H1 (cell line): ENCODE measurements around the gene ZNF608. TPM values are rescaled to one million over a fixed set of nuclear protein-coding genes. Genes with fewer than 3 reads are reported as not detected.

Experiments used
- CTCF ChIA-PET: fragments of 300-600 bp; sonication (Branson Sonifier 250); formaldehyde crosslinking; loops from one replicate; lab custom pipeline; 2021; ENCODE audit not compliant: partially characterized antibody; lab: Charles Lee
- POLR2A ChIA-PET: fragments of 300-600 bp; sonication (Branson Sonifier 250); formaldehyde crosslinking; loops from one replicate; lab custom pipeline; 2021; ENCODE audit warnings: inconsistent platforms; ENCODE audit not compliant: partially characterized antibody; lab: Charles Lee
- DNase-seq, 2 experiments: peaks; one replicate each; pipeline versions ENCODE4 v3.0.0 to v3.0.0-alpha.2; 2010 to 2022; ENCODE audit warnings: low spot score in 2 of 2, low read depth in 1 of 2, mixed read lengths in 1 of 2
- FAIRE-seq: peaks from 2 replicates; lab custom pipeline; 2011; peaks lifted over from hg19 to GRCh38; lab: Jason Lieb, UNC
- H2AFZ ChIP-seq: 2 replicates; pipeline ENCODE4 v1.8.1; 2012; ENCODE audit warnings: low read length, inconsistent platforms
- H2AK5ac ChIP-seq: 2 replicates; pipeline ENCODE4 v1.6.1; 2013; ENCODE audit warnings: low read depth, low read length
- H2BK120ac ChIP-seq: replicated peaks from 2 replicates; pipeline ENCODE3; 2013; ENCODE audit warnings: low read depth, low read length, inconsistent platforms
- H2BK12ac ChIP-seq: 2 replicates; pipeline ENCODE4 v1.6.1; 2013; ENCODE audit warnings: low read depth, low read length
- H2BK15ac ChIP-seq: 2 replicates; pipeline ENCODE4 v1.6.1; 2013; ENCODE audit warnings: low read length
- H2BK20ac ChIP-seq: 2 replicates; pipeline ENCODE4 v1.6.1; 2013; ENCODE audit warnings: low read length
- H2BK5ac ChIP-seq: 2 replicates; pipeline ENCODE4 v1.6.1; 2013; ENCODE audit warnings: low read depth, low read length
- H3K14ac ChIP-seq: 2 replicates; pipeline ENCODE4 v1.6.1; 2013; ENCODE audit warnings: inconsistent platforms; ENCODE audit not compliant: insufficient read length
- H3K18ac ChIP-seq: 2 replicates; pipeline ENCODE4 v1.6.1; 2013; ENCODE audit warnings: low read length; ENCODE audit errors: extremely low read depth
- H3K23ac ChIP-seq: 2 replicates; pipeline ENCODE4 v1.6.1; 2013; ENCODE audit warnings: inconsistent platforms; ENCODE audit not compliant: insufficient read length
- H3K23me2 ChIP-seq: 2 replicates; pipeline ENCODE4 v1.6.1; 2013; ENCODE audit warnings: low read depth, low read length
- H3K27ac ChIP-seq: 2 replicates; pipeline ENCODE4 v1.6.1; 2011; ENCODE audit warnings: low read depth, low read length, inconsistent platforms
- H3K27me3 ChIP-seq, 4 experiments: replicated peaks in 1 of 4; 1 replicate in 1 of 4; 2 replicates in 3 of 4; pipeline versions ENCODE4 v1.6.1 to v1.8.1; 2011 to 2013; ENCODE audit warnings: low read length in 3 of 4, mild to moderate bottlenecking in 3 of 4, inconsistent platforms in 2 of 4, mixed read lengths in 2 of 4, moderate library complexity in 1 of 4; ENCODE audit not compliant: control insufficient read depth in 3 of 4, insufficient read depth in 3 of 4; ENCODE audit errors: extremely low read depth in 1 of 4
- H3K36me3 ChIP-seq, 4 experiments: 2 replicates each; pipeline versions ENCODE4 v1.6.1 to v1.8.1; 2011 to 2013; ENCODE audit warnings: mild to moderate bottlenecking in 4 of 4, low read length in 3 of 4, moderate library complexity in 2 of 4, control low read depth in 1 of 4, inconsistent platforms in 1 of 4; ENCODE audit not compliant: insufficient read depth in 4 of 4, control insufficient read depth in 2 of 4
- H3K4ac ChIP-seq: replicated peaks from 2 replicates; pipeline ENCODE3; 2013; ENCODE audit warnings: low read length, low read depth, mixed read lengths, inconsistent platforms; ENCODE audit not compliant: insufficient read length
- H3K4me1 ChIP-seq, 4 experiments: replicated peaks in 1 of 4; 1 replicate in 1 of 4; 2 replicates in 3 of 4; pipeline versions ENCODE4 v1.6.1 to v1.8.1; 2011 to 2013; ENCODE audit warnings: low read length in 3 of 4, inconsistent platforms in 2 of 4, mixed read lengths in 1 of 4; ENCODE audit not compliant: insufficient read depth in 4 of 4, control insufficient read depth in 3 of 4
- H3K4me2 ChIP-seq, 2 experiments: 2 replicates each; pipeline versions ENCODE4 v1.6.1 to v1.8.1; 2011 to 2013; ENCODE audit warnings: low read depth in 2 of 2, low read length in 2 of 2, control low read depth in 1 of 2, inconsistent platforms in 1 of 2, mild to moderate bottlenecking in 1 of 2; ENCODE audit not compliant: insufficient read depth in 1 of 2
- H3K4me3 ChIP-seq, 4 experiments: fragments of 200-600, 300-600 bp in 1 of 4; sonication (generic), shearing (Covaris generic), sonication (Bioruptor Twin) in 1 of 4; 2 replicates each; pipeline versions ENCODE4 v1.5.1 to v1.8.1; 2011 to 2016; ENCODE audit warnings: low read length in 4 of 4, low read depth in 3 of 4, control low read depth in 2 of 4, inconsistent platforms in 2 of 4, mild to moderate bottlenecking in 2 of 4, mixed read lengths in 1 of 4, moderate library complexity in 1 of 4; ENCODE audit not compliant: insufficient read depth in 2 of 4; ENCODE audit errors: extremely low read depth in 1 of 4
- H3K56ac ChIP-seq: replicated peaks from 2 replicates; pipeline ENCODE3; 2013; ENCODE audit warnings: low read depth, mild to moderate bottlenecking, mixed read lengths, low read length, inconsistent platforms; ENCODE audit not compliant: insufficient read length
- H3K79me1 ChIP-seq: 2 replicates; pipeline ENCODE4 v1.6.1; 2013; ENCODE audit warnings: low read depth, low read length, control low read depth
- H3K79me2 ChIP-seq, 2 experiments: 2 replicates each; pipeline versions ENCODE4 v1.6.1 to v1.8.1; 2012 to 2013; ENCODE audit warnings: low read length in 2 of 2, mild to moderate bottlenecking in 2 of 2, inconsistent platforms in 1 of 2; ENCODE audit not compliant: insufficient read depth in 2 of 2, control insufficient read depth in 1 of 2
- H3K9ac ChIP-seq, 4 experiments: replicated peaks in 1 of 4; 1 replicate in 1 of 4; 2 replicates in 3 of 4; pipeline versions ENCODE4 v1.6.1 to v1.8.1; 2011 to 2013; ENCODE audit warnings: low read depth in 3 of 4, low read length in 3 of 4, control low read depth in 2 of 4, mild to moderate bottlenecking in 2 of 4, moderate library complexity in 2 of 4, inconsistent platforms in 1 of 4; ENCODE audit errors: extremely low read depth in 1 of 4
- H3K9me3 ChIP-seq, 2 experiments: 2 replicates each; pipeline versions ENCODE4 v1.6.1 to v1.8.1; 2012 to 2013; ENCODE audit warnings: mild to moderate bottlenecking in 2 of 2, moderate library complexity in 2 of 2, control low read depth in 1 of 2, inconsistent platforms in 1 of 2, low read depth in 1 of 2, low read length in 1 of 2, mixed read lengths in 1 of 2; ENCODE audit not compliant: insufficient read depth in 2 of 2
- H4K20me1 ChIP-seq, 2 experiments: replicated peaks in 1 of 2; 2 replicates each; pipeline versions ENCODE3 to v1.8.1; 2011 to 2013; ENCODE audit warnings: inconsistent platforms in 2 of 2, low read length in 2 of 2, mild to moderate bottlenecking in 1 of 2; ENCODE audit not compliant: insufficient read depth in 2 of 2, control insufficient read depth in 1 of 2
- H4K5ac ChIP-seq: 2 replicates; pipeline ENCODE4 v1.6.1; 2013; ENCODE audit warnings: low read length, low read depth, mixed read lengths, inconsistent platforms; ENCODE audit not compliant: insufficient read length
- H4K8ac ChIP-seq: 2 replicates; pipeline ENCODE4 v1.8.0; 2013; ENCODE audit warnings: mild to moderate bottlenecking, moderate library complexity, low read length, inconsistent platforms; ENCODE audit not compliant: insufficient read depth; ENCODE audit errors: extremely low read depth
- H4K91ac ChIP-seq: replicated peaks from 2 replicates; pipeline ENCODE3; 2013; ENCODE audit warnings: low read length, mixed read lengths, inconsistent platforms; ENCODE audit not compliant: insufficient read length
- BRCA1 ChIP-seq: IDR thresholded peaks from 2 replicates; pipeline ENCODE4 v1.6.1; 2012; ENCODE audit warnings: low read depth, low read length, improper control_type of control experiment
- CBX5 ChIP-seq: fragments of 300-800, 300-1000 bp; sonication (generic); IDR thresholded peaks from 2 replicates; pipeline ENCODE4 v1.7.1; 2016; ENCODE audit warnings: antibody characterized with exemption, low read length, low read depth
- CREB1 ChIP-seq: IDR thresholded peaks from 2 replicates; pipeline ENCODE4 v1.6.1; 2012; ENCODE audit warnings: inconsistent platforms
- FOSL1 ChIP-seq: IDR thresholded peaks from 2 replicates; pipeline ENCODE4 v1.6.1; 2011; ENCODE audit warnings: mild to moderate bottlenecking, low read depth, low read length, moderate library complexity; ENCODE audit not compliant: insufficient read depth
- KDM4A ChIP-seq: IDR thresholded peaks from one replicate; pipeline ENCODE4 v1.7.1; 2012; ENCODE audit warnings: low read depth, mild to moderate bottlenecking, moderate library complexity, low read length, inconsistent platforms; ENCODE audit not compliant: severe bottlenecking
- NANOG ChIP-seq: IDR thresholded peaks from 2 replicates; pipeline ENCODE4 v1.6.1; 2011; ENCODE audit warnings: low read length, low read depth, mild to moderate bottlenecking, inconsistent platforms; ENCODE audit not compliant: insufficient read depth, poor library complexity, severe bottlenecking
- SIN3A ChIP-seq, 2 experiments: IDR thresholded peaks in 1 of 2; conservative IDR thresholded peaks in 1 of 2; 2 replicates each; pipeline ENCODE4 v1.6.1; 2011 to 2012; ENCODE audit warnings: low read length in 2 of 2, improper control_type of control experiment in 1 of 2, low read depth in 1 of 2, mild to moderate bottlenecking in 1 of 2
- SP2 ChIP-seq: IDR thresholded peaks from 2 replicates; pipeline ENCODE4 v1.6.1; 2012; ENCODE audit warnings: mild to moderate bottlenecking, low read length, inconsistent platforms
- SP4 ChIP-seq: IDR thresholded peaks from 2 replicates; pipeline ENCODE4 v1.6.1; 2012; ENCODE audit warnings: low read length, inconsistent platforms
- YY1 ChIP-seq: IDR thresholded peaks from 2 replicates; pipeline ENCODE4 v1.6.1; 2011; ENCODE audit warnings: low read depth, mild to moderate bottlenecking, low read length
- WGBS, 2 experiments: shearing (Covaris generic) in 1 of 2; methylation state at CpG; one replicate each; pipeline versions ENCODE4 v1.1.6 to v1.1.7; 2013 to 2015; ENCODE audit warnings: low lambda C conversion rate in 2 of 2, mixed read lengths in 2 of 2, inconsistent platforms in 1 of 2, low coverage in 1 of 2, missing lambda C conversion rate in 1 of 2; ENCODE audit not compliant: insufficient replicate concordance in 2 of 2, insufficient coverage in 1 of 2, insufficient read length in 1 of 2; ENCODE audit errors: extremely low coverage in 1 of 2, missing lambda C conversion rate in 1 of 2; 5-methylcytosine and 5-hydroxymethylcytosine counted together
- polyA plus RNA-seq, 7 experiments: library from polyadenylated mRNA; depleted of rRNA in 3 of 7; stranded (reverse) in 5 of 7; unstranded in 2 of 7; fragments of >200 nt in 5 of 7; fragments of 200-250 nt in 2 of 7; gene quantifications; 1 replicate in 5 of 7; 2 replicates in 1 of 7; 4 replicates in 1 of 7; pipeline versions ENCODE4 v1.2.1 to v1.2.3, GENCODE V29; 2011 to 2013; ENCODE audit warnings: missing spikeins in 2 of 7, mixed read lengths in 2 of 7
- total RNA-seq: library from RNA; stranded (reverse); fragmentation: NEBNext Ultra II Directional; extraction: Animal tissue kit (Norgen Biotek cat#: 25700); gene quantifications from 2 replicates; pipeline ENCODE4 v1.2.1, GENCODE V29; 2021
- TF ChIP-seq, protein P1 (sequence below): IDR thresholded peaks from 2 replicates; pipeline ENCODE4 v1.6.1; 2012; ENCODE audit warnings: inconsistent platforms

The ZNF608 gene
- total and polyA plus RNA-seq, 2 of the 8 experiments (the other 6 are each of a cell fraction or from before 2014, with no cell fraction given) = 17.2 to 40.8 TPM

DNA sequence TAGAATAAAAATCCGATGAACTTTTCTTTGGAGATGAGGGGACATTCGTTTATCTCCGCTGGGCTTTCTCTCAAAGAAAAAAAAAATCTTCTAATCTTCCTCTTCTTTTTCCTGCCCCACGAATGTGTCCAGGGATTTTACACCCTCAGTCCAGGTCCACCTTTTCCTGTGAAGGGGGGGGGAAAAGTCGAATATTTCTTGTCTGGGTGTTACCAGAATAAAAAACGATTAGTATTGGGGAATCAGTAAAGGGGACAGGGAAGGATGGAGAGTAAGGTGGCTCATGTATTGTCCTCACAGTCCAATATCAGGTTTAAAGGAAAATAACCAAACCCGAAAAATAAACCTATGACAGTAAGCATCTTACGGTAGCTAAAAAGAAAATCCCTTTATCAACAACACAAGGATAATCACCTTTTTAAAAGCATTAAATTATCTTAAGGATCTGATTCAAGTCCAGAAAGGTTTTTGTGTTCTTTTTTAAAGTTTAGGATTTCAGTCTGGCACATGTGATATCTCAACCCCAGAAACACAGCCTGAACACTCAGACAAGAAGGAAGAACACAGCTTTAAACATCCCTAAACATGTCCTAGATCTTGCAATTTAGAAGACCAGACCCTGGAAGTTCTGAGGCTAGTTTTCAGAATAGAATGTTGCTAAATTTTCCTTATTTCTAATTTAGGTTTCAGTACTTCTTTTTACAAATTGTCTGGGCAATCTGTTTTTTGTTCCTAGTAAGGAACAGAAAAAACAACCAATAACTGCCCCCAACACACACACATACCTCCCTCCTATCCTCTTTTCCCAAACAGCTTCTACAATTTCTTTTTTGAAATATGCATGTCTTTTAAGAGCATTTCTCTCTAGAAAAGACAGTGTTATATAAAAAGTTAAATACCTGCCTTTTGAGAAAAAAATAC is 1.2 kb downstream of the ZNF608 start:
- H3K27me3 ChIP-seq = no peaks in the 10 kb centered on the region
- CTCF ChIA-PET = interaction anchor here (0.7 to 0.9 kb wide), 2 partner anchors 9 to 20 kb away, joined by 3 read pairs; no protein-coding TSS in a partner anchor
- POLR2A ChIA-PET = no interaction called here
- H3K14ac ChIP-seq = no peak overlapping the region
- H2AFZ ChIP-seq = no peak overlapping the region
- H4K5ac ChIP-seq = peak overlapping the region; percentile 58
- peak overlapping the region; percentile 73 to 94 (median 82) for H3K4me3 ChIP-seq
- no peak overlapping the region for H3K23ac ChIP-seq
- H2BK12ac ChIP-seq = no peak overlapping the region
- no peak for FAIRE-seq
- H4K8ac ChIP-seq = no peak overlapping the region
- peaks cover 0 to 4% of the 10 kb centered on the region in 2 experiments; a peak in 1 of 4 replicates for H3K9me3 ChIP-seq
- H4K91ac ChIP-seq = no peak overlapping the region
- no peak overlapping the region for H2BK120ac ChIP-seq
- no peak overlapping the region for H2AK5ac ChIP-seq
- peaks cover 0 to 11% (median 0%) of the 10 kb centered on the region in 4 experiments; a peak in 1 of 8 replicates for H3K36me3 ChIP-seq
- no peak overlapping the region; the same call in 1 of the 2 replicates for H3K18ac ChIP-seq
- no peak overlapping the region for H3K27ac ChIP-seq
- H3K23me2 ChIP-seq = peaks cover 17% of the 10 kb centered on the region
- H3K56ac ChIP-seq = no peak overlapping the region
- peaks cover 0 to 7% of the 10 kb centered on the region in 2 experiments for H4K20me1 ChIP-seq
- H3K4ac ChIP-seq = no peak overlapping the region
- peaks cover 3 to 21% (median 10%) of the 10 kb centered on the region in 4 experiments for H3K4me1 ChIP-seq
- H3K79me1 ChIP-seq = peaks cover 3% of the 10 kb centered on the region
- WGBS, 2 experiments = 44% methylated on average over 8 of the region's 8 CpGs; no CpG with 5 or more reads in 1 of the 2 experiments
- H2BK5ac ChIP-seq = no peak overlapping the region
- peak in 1 of 2 experiments; percentile 11 for DNase-seq
- peaks cover 26 to 78% of the 10 kb centered on the region in 2 experiments for H3K79me2 ChIP-seq
- no peak overlapping the region for H2BK20ac ChIP-seq
- no peak overlapping the region for H2BK15ac ChIP-seq
- H3K9ac ChIP-seq = peak overlapping the region in 2 of 4 experiments; percentile 23 to 31; a peak in 1 of 7 replicates
- H3K4me2 ChIP-seq = peak overlapping the region; percentile 77 to 87
- no peak for TF ChIP-seq SIN3A (conservative IDR thresholded peaks at IDR 0.05 in 1 of 2, IDR thresholded peaks at IDR 0.05 in 1 of 2; ENCODE audit: low read depth in 1 of 2, low read length in 2 of 2)
- TF ChIP-seq BRCA1 = no peak
- TF ChIP-seq CREB1 = no peak
- TF ChIP-seq NANOG = no peak
- no peak for TF ChIP-seq FOSL1
- no peak for TF ChIP-seq SP2
- TF ChIP-seq, protein P1, sequence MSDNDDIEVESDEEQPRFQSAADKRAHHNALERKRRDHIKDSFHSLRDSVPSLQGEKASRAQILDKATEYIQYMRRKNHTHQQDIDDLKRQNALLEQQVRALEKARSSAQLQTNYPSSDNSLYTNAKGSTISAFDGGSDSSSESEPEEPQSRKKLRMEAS = no peak
- TF ChIP-seq KDM4A = no peak
- no peak for TF ChIP-seq SP4
- no peak for TF ChIP-seq CBX5
- no peak for TF ChIP-seq YY1
